Measurements from ENCODE around the gene NEK10. TPM values are rescaled to one million over a fixed set of nuclear protein-coding genes. Genes with fewer than 3 reads are reported as not detected.

Gene NEK10
- polyA plus RNA-seq, 2 of the 4 experiments (the other 2 are of a cell fraction): 1.7 to 2.9 TPM

DNA sequence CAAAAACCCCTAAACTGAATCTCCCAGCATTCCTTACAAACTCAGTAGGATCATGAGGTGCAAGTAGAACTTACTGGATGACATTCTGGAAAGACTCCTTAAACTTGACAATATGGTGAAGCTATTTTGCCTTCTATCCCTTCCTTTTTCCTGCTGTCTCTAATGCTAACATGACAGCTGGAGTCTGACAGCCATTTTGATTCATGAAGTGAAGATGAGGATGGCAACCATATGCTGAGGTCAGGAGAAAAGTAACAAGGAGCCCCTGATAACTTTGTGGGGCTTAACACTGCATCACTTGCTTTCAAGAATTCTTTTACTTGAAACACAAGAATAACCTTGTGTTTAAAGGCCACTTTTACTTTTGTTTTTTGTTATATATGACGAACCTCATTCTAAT, 15.0 kb upstream of the NEK10 start:
- H3K4me2 ChIP-seq: no peak overlapping the region
- DNase-seq (ENCODE audit: low read depth in 1 of 2, low spot score in 1 of 2) (no peak), FAIRE-seq (no peak), ATAC-seq (no peak)
- WGBS (ENCODE audit: missing lambda C conversion rate): 98% methylated on average over 1 of the region's 1 CpG
- no peak overlapping the region for H3K4me3 ChIP-seq
- no peak for TF ChIP-seq HOXA7 (CRISPR knock-in tag; IDR thresholded peaks at IDR 0.05)
- no peak for TF ChIP-seq RFX5 (IDR thresholded peaks at IDR 0.05)
- TF ChIP-seq NR3C1 (IDR thresholded peaks at IDR 0.05): no peak
- TF ChIP-seq, protein P1, sequence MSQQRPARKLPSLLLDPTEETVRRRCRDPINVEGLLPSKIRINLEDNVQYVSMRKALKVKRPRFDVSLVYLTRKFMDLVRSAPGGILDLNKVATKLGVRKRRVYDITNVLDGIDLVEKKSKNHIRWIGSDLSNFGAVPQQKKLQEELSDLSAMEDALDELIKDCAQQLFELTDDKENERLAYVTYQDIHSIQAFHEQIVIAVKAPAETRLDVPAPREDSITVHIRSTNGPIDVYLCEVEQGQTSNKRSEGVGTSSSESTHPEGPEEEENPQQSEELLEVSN (IDR thresholded peaks at IDR 0.05; ENCODE audit: borderline replicate concordance, low read depth): no peak
- TF ChIP-seq MYC (IDR thresholded peaks at IDR 0.05; ENCODE audit: borderline replicate concordance, low read length): no peak
- TF ChIP-seq EHMT2 (IDR thresholded peaks at IDR 0.05; ENCODE audit: low read depth): no peak
- no peak for TF ChIP-seq EP300 (IDR thresholded peaks at IDR 0.05)
- TF ChIP-seq, protein P2, sequence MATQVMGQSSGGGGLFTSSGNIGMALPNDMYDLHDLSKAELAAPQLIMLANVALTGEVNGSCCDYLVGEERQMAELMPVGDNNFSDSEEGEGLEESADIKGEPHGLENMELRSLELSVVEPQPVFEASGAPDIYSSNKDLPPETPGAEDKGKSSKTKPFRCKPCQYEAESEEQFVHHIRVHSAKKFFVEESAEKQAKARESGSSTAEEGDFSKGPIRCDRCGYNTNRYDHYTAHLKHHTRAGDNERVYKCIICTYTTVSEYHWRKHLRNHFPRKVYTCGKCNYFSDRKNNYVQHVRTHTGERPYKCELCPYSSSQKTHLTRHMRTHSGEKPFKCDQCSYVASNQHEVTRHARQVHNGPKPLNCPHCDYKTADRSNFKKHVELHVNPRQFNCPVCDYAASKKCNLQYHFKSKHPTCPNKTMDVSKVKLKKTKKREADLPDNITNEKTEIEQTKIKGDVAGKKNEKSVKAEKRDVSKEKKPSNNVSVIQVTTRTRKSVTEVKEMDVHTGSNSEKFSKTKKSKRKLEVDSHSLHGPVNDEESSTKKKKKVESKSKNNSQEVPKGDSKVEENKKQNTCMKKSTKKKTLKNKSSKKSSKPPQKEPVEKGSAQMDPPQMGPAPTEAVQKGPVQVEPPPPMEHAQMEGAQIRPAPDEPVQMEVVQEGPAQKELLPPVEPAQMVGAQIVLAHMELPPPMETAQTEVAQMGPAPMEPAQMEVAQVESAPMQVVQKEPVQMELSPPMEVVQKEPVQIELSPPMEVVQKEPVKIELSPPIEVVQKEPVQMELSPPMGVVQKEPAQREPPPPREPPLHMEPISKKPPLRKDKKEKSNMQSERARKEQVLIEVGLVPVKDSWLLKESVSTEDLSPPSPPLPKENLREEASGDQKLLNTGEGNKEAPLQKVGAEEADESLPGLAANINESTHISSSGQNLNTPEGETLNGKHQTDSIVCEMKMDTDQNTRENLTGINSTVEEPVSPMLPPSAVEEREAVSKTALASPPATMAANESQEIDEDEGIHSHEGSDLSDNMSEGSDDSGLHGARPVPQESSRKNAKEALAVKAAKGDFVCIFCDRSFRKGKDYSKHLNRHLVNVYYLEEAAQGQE (IDR thresholded peaks at IDR 0.05): no peak
- TF ChIP-seq NPAS2 (CRISPR knock-in tag; IDR thresholded peaks at IDR 0.05; ENCODE audit: borderline replicate concordance): no peak
- no peak for TF ChIP-seq MAZ (IDR thresholded peaks at IDR 0.05; ENCODE audit: borderline replicate concordance, low read depth, low read length)
- TF ChIP-seq JUNB (IDR thresholded peaks at IDR 0.05): no peak
- TF ChIP-seq FOXS1 (CRISPR knock-in tag; IDR thresholded peaks at IDR 0.05): no peak
- TF ChIP-seq MAFK (IDR thresholded peaks at IDR 0.05; ENCODE audit: partially characterized antibody): no peak
- TF ChIP-seq TP53 (CRISPR knock-in tag; IDR thresholded peaks at IDR 0.05): no peak
- TF ChIP-seq, protein P3, sequence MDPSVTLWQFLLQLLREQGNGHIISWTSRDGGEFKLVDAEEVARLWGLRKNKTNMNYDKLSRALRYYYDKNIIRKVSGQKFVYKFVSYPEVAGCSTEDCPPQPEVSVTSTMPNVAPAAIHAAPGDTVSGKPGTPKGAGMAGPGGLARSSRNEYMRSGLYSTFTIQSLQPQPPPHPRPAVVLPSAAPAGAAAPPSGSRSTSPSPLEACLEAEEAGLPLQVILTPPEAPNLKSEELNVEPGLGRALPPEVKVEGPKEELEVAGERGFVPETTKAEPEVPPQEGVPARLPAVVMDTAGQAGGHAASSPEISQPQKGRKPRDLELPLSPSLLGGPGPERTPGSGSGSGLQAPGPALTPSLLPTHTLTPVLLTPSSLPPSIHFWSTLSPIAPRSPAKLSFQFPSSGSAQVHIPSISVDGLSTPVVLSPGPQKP (IDR thresholded peaks at IDR 0.05; ENCODE audit: low read depth, low read length): no peak
- no peak for TF ChIP-seq RCOR1 (IDR thresholded peaks at IDR 0.05; ENCODE audit: low read depth, low read length)
- no peak for TF ChIP-seq PHF8 (IDR thresholded peaks at IDR 0.05; ENCODE audit: borderline replicate concordance, low read depth)
- ChIA-PET POLR2A (no interaction called here), CTCF (no interaction called here)
- no peaks in the 10 kb centered on the region for H3K4me1 ChIP-seq
- no peak overlapping the region for H3K27ac ChIP-seq
- no peaks in the 10 kb centered on the region for H3K9me3 ChIP-seq

DNA sequence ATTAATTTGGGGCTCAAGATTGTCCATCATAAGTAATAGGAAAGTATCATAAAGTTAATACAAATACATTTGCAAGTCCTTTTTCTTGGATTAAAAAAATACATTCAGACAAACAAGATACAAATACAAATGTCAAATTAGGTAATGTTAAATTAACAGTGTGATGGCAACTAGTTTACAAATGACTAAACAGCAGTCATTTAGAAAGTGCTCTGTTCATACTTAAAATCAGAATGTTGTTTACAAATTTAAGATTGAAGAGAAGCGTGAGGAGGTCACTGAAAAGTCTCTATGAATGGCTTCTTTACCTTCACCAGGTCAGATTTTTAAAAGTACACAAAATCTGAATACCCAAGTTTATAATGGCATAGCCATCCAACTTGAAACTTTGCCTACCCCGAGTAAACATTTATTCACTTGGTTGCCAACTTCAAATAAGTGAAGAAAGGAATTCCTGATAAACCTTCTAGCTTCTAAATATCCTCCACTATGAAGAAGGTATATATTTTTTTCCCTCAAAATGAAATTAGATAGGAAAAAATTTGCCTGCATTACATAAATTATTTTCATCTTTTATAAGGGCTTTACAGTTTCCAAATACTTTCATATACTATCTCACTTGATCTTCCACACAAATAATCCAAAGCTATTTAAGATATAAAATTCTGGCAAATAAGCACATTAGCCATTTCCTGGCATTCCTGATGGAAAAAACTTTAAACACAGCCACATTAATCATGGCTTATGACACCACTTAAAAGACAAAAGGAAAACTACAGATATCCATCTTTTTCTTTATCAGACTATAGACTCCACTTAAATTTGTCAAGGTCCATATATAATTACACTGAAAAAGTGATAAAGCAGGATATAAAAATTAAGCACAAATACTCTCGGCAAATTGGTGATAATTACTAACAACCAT, 11.5 kb upstream of the NEK10 start:
- Histone ChIP-seq H3K4me3 (no peak overlapping the region), H3K4me2 (no peak overlapping the region), H3K27ac (no peak overlapping the region), H3K9me3 (no peaks in the 10 kb centered on the region), H3K4me1 (peaks cover 8% of the 10 kb centered on the region; the same call in 2 of the 3 replicates)
- POLR2A ChIA-PET: no interaction called here
- ATAC-seq: no peak
- no peak for DNase-seq (ENCODE audit: low read depth in 1 of 2, low spot score in 1 of 2)
- 86% methylated on average over 3 of the region's 3 CpGs for WGBS (ENCODE audit: missing lambda C conversion rate)
- FAIRE-seq: no peak
- CTCF ChIA-PET: interaction anchor here (1.5 kb wide), 1 partner anchor 14 kb away, joined by 3 read pairs; no protein-coding TSS in a partner anchor
- TF ChIP-seq POLR2A (IDR thresholded peaks at IDR 0.05; ENCODE audit: low read length) (no peak), MYC (IDR thresholded peaks at IDR 0.05; ENCODE audit: borderline replicate concordance, low read length) (no peak), KDM1A (IDR thresholded peaks at IDR 0.05; ENCODE audit: low read depth) (no peak), TP53 (CRISPR knock-in tag; IDR thresholded peaks at IDR 0.05) (no peak), FOXS1 (CRISPR knock-in tag; IDR thresholded peaks at IDR 0.05) (no peak), ESRRA (IDR thresholded peaks at IDR 0.05; ENCODE audit: borderline replicate concordance, low read length) (no peak), RAD21 (conservative IDR thresholded peaks at IDR 0.05 in 1 of 2, IDR thresholded peaks at IDR 0.05 in 1 of 2) (no peak), MAFK (IDR thresholded peaks at IDR 0.05; ENCODE audit: partially characterized antibody) (no peak), HOXB5 (CRISPR knock-in tag; IDR thresholded peaks at IDR 0.05) (no peak), TFCP2L1 (CRISPR knock-in tag; IDR thresholded peaks at IDR 0.05) (no peak)
- TF ChIP-seq, protein P4, sequence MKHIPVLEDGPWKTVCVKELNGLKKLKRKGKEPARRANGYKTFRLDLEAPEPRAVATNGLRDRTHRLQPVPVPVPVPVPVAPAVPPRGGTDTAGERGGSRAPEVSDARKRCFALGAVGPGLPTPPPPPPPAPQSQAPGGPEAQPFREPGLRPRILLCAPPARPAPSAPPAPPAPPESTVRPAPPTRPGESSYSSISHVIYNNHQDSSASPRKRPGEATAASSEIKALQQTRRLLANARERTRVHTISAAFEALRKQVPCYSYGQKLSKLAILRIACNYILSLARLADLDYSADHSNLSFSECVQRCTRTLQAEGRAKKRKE (CRISPR knock-in tag; IDR thresholded peaks at IDR 0.05; ENCODE audit: low read depth): no peak
- TF ChIP-seq, protein P1 (IDR thresholded peaks at IDR 0.05; ENCODE audit: borderline replicate concordance, low read depth): no peak
- TF ChIP-seq, protein P5, sequence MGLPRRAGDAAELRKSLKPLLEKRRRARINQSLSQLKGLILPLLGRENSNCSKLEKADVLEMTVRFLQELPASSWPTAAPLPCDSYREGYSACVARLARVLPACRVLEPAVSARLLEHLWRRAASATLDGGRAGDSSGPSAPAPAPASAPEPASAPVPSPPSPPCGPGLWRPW (IDR thresholded peaks at IDR 0.05): no peak
- TF ChIP-seq, protein P6, sequence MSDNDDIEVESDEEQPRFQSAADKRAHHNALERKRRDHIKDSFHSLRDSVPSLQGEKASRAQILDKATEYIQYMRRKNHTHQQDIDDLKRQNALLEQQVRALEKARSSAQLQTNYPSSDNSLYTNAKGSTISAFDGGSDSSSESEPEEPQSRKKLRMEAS (IDR thresholded peaks at IDR 0.05): no peak

All from A549 (cell line).